Neutrophil (primary cell): Measurements from ENCODE around the gene TEX30.

Experiments used
- H3K27ac ChIP-seq: fragments of 200-600 bp; sonication (generic); 2 replicates; pipeline ENCODE4 v1.5.1; 2016; ENCODE audit warnings: mild to moderate bottlenecking, moderate library complexity
- H3K27me3 ChIP-seq: fragments of 200-600 bp; sonication (generic); 2 replicates; pipeline ENCODE4 v1.6.0; 2016; ENCODE audit warnings: mild to moderate bottlenecking
- H3K36me3 ChIP-seq: fragments of 200-600 bp; sonication (generic); 2 replicates; pipeline ENCODE4 v1.5.1; 2017
- H3K4me1 ChIP-seq, 2 experiments: fragments of 200-600 bp in 1 of 2; sonication (generic) in 1 of 2; 1 replicate in 1 of 2; 2 replicates in 1 of 2; pipeline versions ENCODE4 v1.5.1 to v1.6.1; 2013 to 2016; ENCODE audit warnings: low read depth in 1 of 2, low read length in 1 of 2, mild to moderate bottlenecking in 1 of 2, moderate library complexity in 1 of 2; ENCODE audit not compliant: control insufficient read depth in 1 of 2, insufficient read depth in 1 of 2
- H3K4me3 ChIP-seq, 2 experiments: fragments of 200-600 bp in 1 of 2; sonication (generic) in 1 of 2; 1 replicate in 1 of 2; 2 replicates in 1 of 2; pipeline ENCODE4 v1.5.1; 2013 to 2016; ENCODE audit warnings: low read depth in 1 of 2, low read length in 1 of 2, mild to moderate bottlenecking in 1 of 2, moderate library complexity in 1 of 2
- H3K9me3 ChIP-seq: fragments of 200-600 bp; sonication (generic); 2 replicates; pipeline ENCODE4 v1.5.1; 2016
- CTCF ChIP-seq: fragments of 200-600 bp; sonication (generic); IDR thresholded peaks from 2 replicates; pipeline ENCODE4 v1.5.1; 2016; ENCODE audit warnings: antibody characterized with exemption

The TEX30 gene

GRCh38 chr13:102814793-102815192 lies 41.2 kb upstream of the TEX30 start:
- H3K4me1 ChIP-seq = no peaks in the 10 kb centered on the region
- H3K9me3 ChIP-seq = no peaks in the 10 kb centered on the region
- no peak overlapping the region for H3K4me3 ChIP-seq
- H3K27me3 ChIP-seq = no peaks in the 10 kb centered on the region
- no peak for TF ChIP-seq CTCF
- no peaks in the 10 kb centered on the region for H3K36me3 ChIP-seq
- H3K27ac ChIP-seq = no peak overlapping the region

- no peaks in the 10 kb centered on the region for H3K4me1 ChIP-seq
- no peaks in the 10 kb centered on the region for H3K36me3 ChIP-seq
- no peak for TF ChIP-seq CTCF
- H3K27ac ChIP-seq = no peak overlapping the region
- H3K4me3 ChIP-seq = no peak overlapping the region
- H3K9me3 ChIP-seq = no peaks in the 10 kb centered on the region
- no peaks in the 10 kb centered on the region for H3K27me3 ChIP-seq
These were observed 40.5 kb upstream of the TEX30 start for GRCh38 chr13:102814025-102814607.

- no peaks in the 10 kb centered on the region for H3K36me3 ChIP-seq
- no peaks in the 10 kb centered on the region for H3K27me3 ChIP-seq
- no peak overlapping the region for H3K4me3 ChIP-seq
- no peaks in the 10 kb centered on the region for H3K9me3 ChIP-seq
- no peak overlapping the region for H3K27ac ChIP-seq
- H3K4me1 ChIP-seq = no peaks in the 10 kb centered on the region
- TF ChIP-seq CTCF = no peak
These were observed 39.2 kb upstream of the TEX30 start for GRCh38 chr13:102812611-102813287.

- TF ChIP-seq CTCF = no peak
- Histone ChIP-seq H3K9me3 (no peaks in the 10 kb centered on the region), H3K27me3 (no peaks in the 10 kb centered on the region), H3K4me1 (no peaks in the 10 kb centered on the region), H3K27ac (no peak overlapping the region), H3K4me3 (no peak overlapping the region), H3K36me3 (no peaks in the 10 kb centered on the region)
These were observed 34.1 kb upstream of the TEX30 start for GRCh38 chr13:102807699-102808098.

GRCh38 chr13:102805680-102806079 lies 32.1 kb upstream of the TEX30 start:
- no peak for TF ChIP-seq CTCF
- Histone ChIP-seq H3K27me3 (peaks cover 8% of the 10 kb centered on the region), H3K36me3 (no peaks in the 10 kb centered on the region), H3K27ac (no peak overlapping the region), H3K9me3 (no peaks in the 10 kb centered on the region), H3K4me3 (no peak overlapping the region), H3K4me1 (peaks cover 2 to 3% of the 10 kb centered on the region in 2 experiments)
